ENCODE results near the gene OSGEP.

GRCh38 chr14:20492486-20492885 lies 37.9 kb upstream of the OSGEP start:
- TF ChIP-seq CTCF (IDR thresholded peaks at IDR 0.05 in 2 of 3, conservative IDR thresholded peaks at IDR 0.05 in 1 of 3; ENCODE audit: borderline replicate concordance in 1 of 3, insufficient read depth in 1 of 3, low read depth in 2 of 3, low read length in 2 of 3): no peak
- TF ChIP-seq POLR2A (IDR thresholded peaks at IDR 0.05; ENCODE audit: borderline replicate concordance, extremely low read depth, insufficient read depth, insufficient read length): no peak
- no peak for TF ChIP-seq ZBTB33 (IDR thresholded peaks at IDR 0.05; ENCODE audit: extremely low read depth, insufficient replicate concordance, low read length)
- no peak for TF ChIP-seq ELF1 (IDR thresholded peaks at IDR 0.05; ENCODE audit: borderline replicate concordance, low read depth)
- no peak for TF ChIP-seq EZH2 (IDR thresholded peaks at IDR 0.05)
- no peak for TF ChIP-seq REST (IDR thresholded peaks at IDR 0.05; ENCODE audit: low read depth)
- no peak for TF ChIP-seq ZFX (IDR thresholded peaks at IDR 0.05)
- no peak for TF ChIP-seq POLR2AphosphoS5 (IDR thresholded peaks at IDR 0.05; ENCODE audit: low read depth, low read length)

All from HCT116 (cell line).